ENCODE results near the gene H6PD.

- TF ChIP-seq POLR2A (IDR thresholded peaks at IDR 0.05; ENCODE audit: low read depth, low read length) (no peak), POLR2AphosphoS5 (IDR thresholded peaks at IDR 0.05; ENCODE audit: low read depth, low read length) (no peak), TAF1 (IDR thresholded peaks at IDR 0.05; ENCODE audit: low read depth, low read length) (no peak), SPI1 (IDR thresholded peaks at IDR 0.05; ENCODE audit: low read depth, low read length) (no peak)
Measured at GRCh38 chr1:9265037-9265436, 30.5 kb downstream of the H6PD start.

Data from GM12891 (cell line).